Measurements from ENCODE around the gene ABRACL. TPM values are rescaled to one million over a fixed set of nuclear protein-coding genes. Genes with fewer than 3 reads are reported as not detected.

ABRACL gene
- total RNA-seq, 1 donor from 2014 or later: 66.9 TPM

DNA sequence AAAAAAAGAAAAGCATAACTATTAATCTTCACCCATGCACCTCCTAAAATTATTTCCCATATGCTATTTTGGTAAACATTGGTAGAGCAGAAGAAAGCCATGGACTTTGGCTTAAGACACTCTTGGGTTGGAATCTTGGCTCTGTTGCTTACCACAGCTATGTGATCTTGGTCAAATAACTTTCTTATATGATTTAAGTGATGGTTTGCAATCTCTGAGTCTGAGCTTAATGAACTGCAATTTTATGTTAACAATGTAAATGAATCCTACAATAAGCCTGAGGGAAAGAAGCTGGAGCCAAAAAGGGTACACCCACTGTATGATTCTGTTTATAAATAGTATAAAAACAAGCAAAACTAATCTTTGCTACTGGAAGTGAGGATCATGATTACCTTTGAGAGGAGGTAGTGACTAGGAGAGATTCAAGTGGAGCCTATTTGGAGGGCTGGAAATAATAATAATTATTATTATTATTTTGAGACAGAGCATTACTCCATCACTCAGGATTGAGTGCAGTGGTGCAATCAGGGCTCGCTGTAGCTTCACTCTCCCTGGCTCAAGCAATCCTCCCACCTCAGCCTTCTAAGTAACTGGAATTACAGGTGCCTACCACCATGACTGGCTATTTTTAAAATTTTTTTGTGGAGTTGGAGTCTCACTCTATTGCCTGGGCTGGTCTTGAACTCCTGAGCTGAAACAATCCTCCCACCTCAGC is 34.5 kb downstream of the ABRACL start:
- DNase-seq (ENCODE audit: low read depth, low spot score): no peak
- Mint-ChIP-seq H3K27me3 (ENCODE audit: low read depth) (no peaks in the 10 kb centered on the region), H3K9me3 (no peaks in the 10 kb centered on the region), H3K4me1 (no peaks in the 10 kb centered on the region), H3K4me3 (no peak overlapping the region), H3K27ac (ENCODE audit: unreplicated experiment) (no peak overlapping the region), H3K36me3 (ENCODE audit: low read depth) (no peaks in the 10 kb centered on the region)
- TF ChIP-seq, protein P1, sequence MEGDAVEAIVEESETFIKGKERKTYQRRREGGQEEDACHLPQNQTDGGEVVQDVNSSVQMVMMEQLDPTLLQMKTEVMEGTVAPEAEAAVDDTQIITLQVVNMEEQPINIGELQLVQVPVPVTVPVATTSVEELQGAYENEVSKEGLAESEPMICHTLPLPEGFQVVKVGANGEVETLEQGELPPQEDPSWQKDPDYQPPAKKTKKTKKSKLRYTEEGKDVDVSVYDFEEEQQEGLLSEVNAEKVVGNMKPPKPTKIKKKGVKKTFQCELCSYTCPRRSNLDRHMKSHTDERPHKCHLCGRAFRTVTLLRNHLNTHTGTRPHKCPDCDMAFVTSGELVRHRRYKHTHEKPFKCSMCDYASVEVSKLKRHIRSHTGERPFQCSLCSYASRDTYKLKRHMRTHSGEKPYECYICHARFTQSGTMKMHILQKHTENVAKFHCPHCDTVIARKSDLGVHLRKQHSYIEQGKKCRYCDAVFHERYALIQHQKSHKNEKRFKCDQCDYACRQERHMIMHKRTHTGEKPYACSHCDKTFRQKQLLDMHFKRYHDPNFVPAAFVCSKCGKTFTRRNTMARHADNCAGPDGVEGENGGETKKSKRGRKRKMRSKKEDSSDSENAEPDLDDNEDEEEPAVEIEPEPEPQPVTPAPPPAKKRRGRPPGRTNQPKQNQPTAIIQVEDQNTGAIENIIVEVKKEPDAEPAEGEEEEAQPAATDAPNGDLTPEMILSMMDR (conservative IDR thresholded peaks at IDR 0.05): no peak

DNA sequence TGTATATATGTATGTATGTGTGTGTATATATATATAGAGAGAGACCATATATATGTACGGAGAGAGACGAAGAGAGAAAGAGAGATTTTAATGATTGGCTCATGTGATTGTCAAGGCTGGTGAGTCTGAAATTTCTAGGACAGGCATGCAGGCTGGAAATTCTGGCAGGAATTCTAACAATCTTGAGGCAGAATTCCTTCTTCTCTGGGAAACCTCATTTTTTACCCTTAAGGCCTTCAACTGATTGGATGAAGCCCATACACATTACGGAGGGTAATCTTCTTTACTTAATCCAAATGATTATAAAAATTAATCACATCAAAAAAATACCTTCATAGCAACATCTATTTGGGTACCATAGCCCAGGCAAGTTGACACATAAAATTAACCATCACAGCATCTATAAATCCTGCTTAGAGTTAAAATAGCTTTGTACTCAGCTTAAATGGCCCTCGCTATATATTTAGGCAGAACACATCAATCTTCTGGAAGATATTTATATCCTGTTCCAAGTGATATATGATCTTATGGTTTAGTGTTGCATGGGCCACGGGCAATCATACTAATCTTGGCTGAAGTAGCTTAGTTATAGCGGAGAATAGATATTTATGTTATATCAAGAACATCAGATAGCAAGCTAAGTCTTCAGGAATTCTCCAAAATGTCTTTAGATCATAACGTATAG is 36.6 kb downstream of the ABRACL start:
- no peaks in the 10 kb centered on the region for H3K9me3 Mint-ChIP-seq
- no peak for DNase-seq (ENCODE audit: low read depth, low spot score)
- no peaks in the 10 kb centered on the region for H3K36me3 Mint-ChIP-seq (ENCODE audit: low read depth)
- H3K4me3 Mint-ChIP-seq: no peak overlapping the region
- TF ChIP-seq, protein P1 (conservative IDR thresholded peaks at IDR 0.05): no peak
- H3K27me3 Mint-ChIP-seq (ENCODE audit: low read depth): no peaks in the 10 kb centered on the region
- no peaks in the 10 kb centered on the region for H3K4me1 Mint-ChIP-seq
- H3K27ac Mint-ChIP-seq (ENCODE audit: unreplicated experiment): no peak overlapping the region

DNA sequence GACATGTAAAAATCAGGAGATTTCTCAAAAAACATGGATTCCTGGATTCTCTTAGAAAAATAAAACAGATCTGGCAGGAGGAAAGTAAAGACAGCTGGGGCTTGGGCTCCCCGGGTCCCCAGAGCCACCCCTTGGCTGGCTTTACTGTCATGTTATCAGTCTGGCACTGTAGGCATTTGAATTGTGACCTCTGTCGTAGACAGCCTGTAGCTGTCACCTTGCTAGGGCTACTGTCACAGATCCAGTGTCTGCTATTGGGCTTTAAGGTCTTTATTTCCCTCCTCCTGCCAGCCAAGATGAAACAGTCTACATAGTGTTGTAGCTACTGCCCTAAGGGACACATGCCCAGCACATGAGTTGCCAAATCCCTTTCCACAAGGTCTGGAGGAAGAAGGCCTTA is 37.5 kb downstream of the ABRACL start:
- Mint-ChIP-seq H3K36me3 (ENCODE audit: low read depth) (no peaks in the 10 kb centered on the region), H3K4me1 (no peaks in the 10 kb centered on the region), H3K27ac (ENCODE audit: unreplicated experiment) (no peak overlapping the region), H3K9me3 (peaks cover 2% of the 10 kb centered on the region), H3K27me3 (ENCODE audit: low read depth) (no peaks in the 10 kb centered on the region), H3K4me3 (no peak overlapping the region)
- TF ChIP-seq, protein P1 (conservative IDR thresholded peaks at IDR 0.05): no peak
- no peak for DNase-seq (ENCODE audit: low read depth, low spot score)

DNA sequence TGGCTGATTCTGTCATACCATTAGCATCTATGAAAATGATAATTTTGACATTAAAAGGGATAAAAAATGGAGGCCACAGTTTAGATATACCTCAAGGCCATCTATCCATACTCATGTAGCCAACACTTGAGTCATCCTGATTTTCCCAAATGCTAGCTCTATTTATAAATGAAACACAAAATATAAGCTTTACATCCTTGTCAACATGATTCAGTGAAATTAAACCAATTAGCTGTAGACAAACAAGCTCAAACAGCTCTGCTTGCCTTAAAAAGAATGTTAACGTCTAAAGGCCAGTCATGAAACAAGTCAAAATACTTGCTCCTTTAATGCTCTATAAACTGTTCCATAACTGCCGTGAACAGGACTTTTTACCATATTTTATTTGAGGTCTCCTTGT is 40.3 kb downstream of the ABRACL start:
- DNase-seq (ENCODE audit: low read depth, low spot score): no peak
- Mint-ChIP-seq H3K27me3 (ENCODE audit: low read depth) (no peaks in the 10 kb centered on the region), H3K4me1 (no peaks in the 10 kb centered on the region), H3K4me3 (no peak overlapping the region), H3K9me3 (peaks cover 5% of the 10 kb centered on the region), H3K27ac (ENCODE audit: unreplicated experiment) (no peak overlapping the region), H3K36me3 (ENCODE audit: low read depth) (no peaks in the 10 kb centered on the region)
- TF ChIP-seq, protein P1 (conservative IDR thresholded peaks at IDR 0.05): no peak

DNA sequence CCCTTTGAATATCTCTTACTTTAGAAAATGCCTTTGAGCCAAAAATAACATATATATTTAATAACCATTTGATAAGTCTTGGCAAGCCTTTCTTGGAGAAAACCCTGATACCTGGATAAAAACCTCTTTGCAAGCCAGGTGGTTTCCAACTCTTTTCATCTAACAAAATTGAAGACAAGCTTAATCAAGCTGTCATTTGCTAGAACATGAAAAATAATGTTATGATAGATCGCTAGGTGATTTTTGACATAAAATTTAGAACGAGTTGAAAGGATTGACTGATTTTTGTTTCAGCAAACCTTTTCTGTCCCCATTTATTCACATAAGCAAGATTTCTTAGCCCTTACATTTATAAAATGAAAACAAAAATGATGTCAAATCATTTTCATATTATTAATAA is 44.6 kb downstream of the ABRACL start:
- H3K27ac Mint-ChIP-seq (ENCODE audit: unreplicated experiment): no peak overlapping the region
- TF ChIP-seq, protein P1 (conservative IDR thresholded peaks at IDR 0.05): no peak
- peaks cover 5% of the 10 kb centered on the region for H3K9me3 Mint-ChIP-seq
- DNase-seq (ENCODE audit: low read depth, low spot score): no peak
- no peaks in the 10 kb centered on the region for H3K27me3 Mint-ChIP-seq (ENCODE audit: low read depth)
- H3K4me3 Mint-ChIP-seq: no peak overlapping the region
- H3K36me3 Mint-ChIP-seq (ENCODE audit: low read depth): no peaks in the 10 kb centered on the region
- no peaks in the 10 kb centered on the region for H3K4me1 Mint-ChIP-seq
